GM12878 (cell line): ENCODE measurements around the gene PIGB. TPM values are rescaled to one million over a fixed set of nuclear protein-coding genes. Genes with fewer than 3 reads are reported as not detected.

Experiments used
- BACH1 ChIP-seq: fragments of 450-650 bp; IDR thresholded peaks from 2 replicates; pipeline ENCODE4 v1.6.1; 2017; ENCODE audit warnings: mild to moderate bottlenecking, borderline replicate concordance
- CREB1 ChIP-seq: IDR thresholded peaks from 2 replicates; pipeline ENCODE4 v1.6.1; 2012; ENCODE audit warnings: low read depth, mild to moderate bottlenecking, inconsistent platforms
- GABPA ChIP-seq: IDR thresholded peaks from 2 replicates; pipeline ENCODE4 v1.6.1; 2014; ENCODE audit warnings: antibody characterized with exemption, low read depth, mild to moderate bottlenecking, inconsistent platforms
- IKZF1 ChIP-seq: fragments of 450-650 bp; conservative IDR thresholded peaks from 2 replicates; pipeline ENCODE4 v1.6.1; 2017; ENCODE audit warnings: antibody characterized with exemption, mild to moderate bottlenecking
- IRF4 ChIP-seq: IDR thresholded peaks from 2 replicates; pipeline ENCODE4 v1.6.1; 2011; ENCODE audit warnings: low read depth, low read length
- JUND ChIP-seq: IDR thresholded peaks from 2 replicates; pipeline ENCODE4 v1.6.1; 2012; ENCODE audit warnings: low read depth, mild to moderate bottlenecking, low read length, improper control_type of control experiment, moderate library complexity
- NR2C2 ChIP-seq: IDR thresholded peaks from 2 replicates; pipeline ENCODE4 v1.6.1; 2011; ENCODE audit warnings: borderline replicate concordance, low read depth; ENCODE audit not compliant: control insufficient read depth, insufficient read length
- POLR2AphosphoS5 ChIP-seq: IDR thresholded peaks from 2 replicates; pipeline ENCODE4 v1.6.1; 2011; ENCODE audit warnings: mild to moderate bottlenecking, low read length, inconsistent platforms
- SIX5 ChIP-seq: IDR thresholded peaks from 2 replicates; pipeline ENCODE4 v1.6.1; 2011; ENCODE audit warnings: mild to moderate bottlenecking, low read depth, low read length, moderate library complexity; ENCODE audit not compliant: severe bottlenecking
- SMC3 ChIP-seq: IDR thresholded peaks from 2 replicates; pipeline ENCODE4 v1.6.1; 2011; ENCODE audit warnings: low read length, improper control_type of control experiment, borderline replicate concordance
- STAT1 ChIP-seq: fragments of 450-650 bp; conservative IDR thresholded peaks from 2 replicates; pipeline ENCODE4 v1.6.1; 2014; ENCODE audit warnings: antibody characterized with exemption, mild to moderate bottlenecking
- SUZ12 ChIP-seq: fragments of 200-600 bp; sonication (generic); IDR thresholded peaks from one replicate; pipeline ENCODE4 v1.6.1; 2018; ENCODE audit warnings: antibody characterized with exemption, mild to moderate bottlenecking; ENCODE audit not compliant: unreplicated experiment
- TCF12 ChIP-seq: IDR thresholded peaks from 2 replicates; pipeline ENCODE4 v1.6.1; 2011; ENCODE audit warnings: low read depth, mild to moderate bottlenecking, low read length
- ZNF207 ChIP-seq: fragments of 450-650 bp; IDR thresholded peaks from 2 replicates; pipeline ENCODE4 v1.6.1; 2014; ENCODE audit warnings: antibody characterized with exemption, mild to moderate bottlenecking, borderline replicate concordance
- ZNF384 ChIP-seq: IDR thresholded peaks from 2 replicates; pipeline ENCODE4 v1.6.1; 2012; ENCODE audit warnings: low read depth, mild to moderate bottlenecking, low read length, improper control_type of control experiment, borderline replicate concordance
- polyA plus RNA-seq, 11 experiments: library from polyadenylated mRNA; depleted of rRNA in 4 of 11; unstranded in 6 of 11; stranded (reverse) in 5 of 11; fragments of >200 nt; fragmentation: Nextera tagmentation in 4 of 11; fragmentation: Illumina TruSeq in 1 of 11; extraction: Ambion mirVana in 4 of 11; extraction: Trizol in 1 of 11; gene quantifications; 1 replicate in 1 of 11; 2 replicates in 10 of 11; pipeline versions ENCODE4 v1.2.1 to v1.2.3, GENCODE V29; 2011 to 2016; ENCODE audit warnings: inconsistent platforms in 2 of 11, missing spikeins in 2 of 11, low read depth in 1 of 11
- total RNA-seq, 4 experiments: library from RNA; depleted of rRNA in 3 of 4; stranded (reverse); fragments of >200 nt in 3 of 4; fragmentation: Illumina TruSeq in 1 of 4; extraction: Trizol in 1 of 4; gene quantifications; 2 replicates each; pipeline versions ENCODE4 v1.2.1 to v1.2.3, GENCODE V29; 2013 to 2021
- TF ChIP-seq, protein P1 (sequence below): fragments of 450-650 bp; IDR thresholded peaks from 2 replicates; pipeline ENCODE4 v1.6.1; 2018; ENCODE audit warnings: mild to moderate bottlenecking, low read depth, moderate library complexity; ENCODE audit not compliant: partially characterized antibody
- TF ChIP-seq, protein P2 (sequence below): fragments of 450-650 bp; IDR thresholded peaks from 2 replicates; pipeline ENCODE4 v1.6.1; 2017; ENCODE audit warnings: mild to moderate bottlenecking, moderate library complexity
- TF ChIP-seq, protein P3 (sequence below), 3 experiments: IDR thresholded peaks in 2 of 3; conservative IDR thresholded peaks in 1 of 3; 2 replicates each; pipeline ENCODE4 v1.5.1; 2011; ENCODE audit warnings: low read depth in 3 of 3, low read length in 3 of 3, mild to moderate bottlenecking in 3 of 3, control low read depth in 2 of 3, moderate library complexity in 2 of 3, inconsistent platforms in 1 of 3, mixed read lengths in 1 of 3; ENCODE audit not compliant: control insufficient read depth in 2 of 3, insufficient read depth in 1 of 3; ENCODE audit errors: extremely low read depth in 1 of 3
- TF ChIP-seq, protein P4 (sequence below): fragments of 450-650 bp; IDR thresholded peaks from 2 replicates; pipeline ENCODE4 v1.6.1; 2016; ENCODE audit warnings: mild to moderate bottlenecking

The PIGB gene
- total and polyA plus RNA-seq, 10 of the 15 experiments (the other 5 are each of a cell fraction or from before 2014, with no cell fraction given) = 17.9 to 46.0 (median 25.2) TPM

DNA sequence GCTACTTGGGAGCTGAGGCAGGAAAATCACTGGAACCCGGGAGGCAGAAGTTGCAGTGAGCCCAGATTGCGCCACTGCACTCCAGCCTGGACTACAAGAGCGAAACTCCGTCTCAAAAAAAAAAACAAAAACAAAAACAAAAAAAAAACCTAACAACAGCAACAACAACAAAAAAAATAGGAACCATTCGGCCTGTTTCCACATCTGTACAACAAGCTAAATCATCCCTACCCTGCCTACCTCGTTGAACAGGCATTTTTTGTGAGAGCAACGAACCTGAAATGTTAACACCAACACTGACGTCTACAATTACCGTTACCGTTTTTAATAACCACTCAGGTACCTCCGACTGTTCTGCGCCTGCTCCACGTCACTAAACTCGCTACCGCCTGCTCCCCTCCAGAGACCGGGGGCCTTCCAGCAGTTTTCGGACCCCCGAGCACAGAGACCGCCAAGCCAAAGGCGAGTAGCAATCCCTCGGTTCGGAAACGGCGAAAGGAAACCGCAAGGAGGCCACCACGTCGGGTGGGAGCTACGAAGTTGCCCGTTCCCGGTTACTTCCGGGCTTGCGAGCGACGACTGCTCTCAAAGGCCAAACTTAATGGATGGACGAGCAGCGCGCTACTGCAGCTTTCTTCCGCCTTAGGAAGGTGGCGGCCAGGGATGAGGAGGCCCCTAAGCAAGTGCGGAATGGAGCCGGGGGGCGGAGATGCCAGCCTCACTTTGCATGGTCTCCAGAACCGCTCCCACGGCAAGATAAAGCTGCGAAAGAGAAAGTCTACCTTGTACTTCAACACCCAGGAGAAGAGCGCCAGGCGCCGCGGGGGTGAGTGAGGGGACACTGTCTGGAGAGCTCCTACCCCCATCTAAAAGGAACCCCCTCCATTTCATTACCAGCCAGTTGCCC lies at the start of gene PIGB, which contains the start of gene PIGBOS1 (continued):
- TF ChIP-seq, protein P1, sequence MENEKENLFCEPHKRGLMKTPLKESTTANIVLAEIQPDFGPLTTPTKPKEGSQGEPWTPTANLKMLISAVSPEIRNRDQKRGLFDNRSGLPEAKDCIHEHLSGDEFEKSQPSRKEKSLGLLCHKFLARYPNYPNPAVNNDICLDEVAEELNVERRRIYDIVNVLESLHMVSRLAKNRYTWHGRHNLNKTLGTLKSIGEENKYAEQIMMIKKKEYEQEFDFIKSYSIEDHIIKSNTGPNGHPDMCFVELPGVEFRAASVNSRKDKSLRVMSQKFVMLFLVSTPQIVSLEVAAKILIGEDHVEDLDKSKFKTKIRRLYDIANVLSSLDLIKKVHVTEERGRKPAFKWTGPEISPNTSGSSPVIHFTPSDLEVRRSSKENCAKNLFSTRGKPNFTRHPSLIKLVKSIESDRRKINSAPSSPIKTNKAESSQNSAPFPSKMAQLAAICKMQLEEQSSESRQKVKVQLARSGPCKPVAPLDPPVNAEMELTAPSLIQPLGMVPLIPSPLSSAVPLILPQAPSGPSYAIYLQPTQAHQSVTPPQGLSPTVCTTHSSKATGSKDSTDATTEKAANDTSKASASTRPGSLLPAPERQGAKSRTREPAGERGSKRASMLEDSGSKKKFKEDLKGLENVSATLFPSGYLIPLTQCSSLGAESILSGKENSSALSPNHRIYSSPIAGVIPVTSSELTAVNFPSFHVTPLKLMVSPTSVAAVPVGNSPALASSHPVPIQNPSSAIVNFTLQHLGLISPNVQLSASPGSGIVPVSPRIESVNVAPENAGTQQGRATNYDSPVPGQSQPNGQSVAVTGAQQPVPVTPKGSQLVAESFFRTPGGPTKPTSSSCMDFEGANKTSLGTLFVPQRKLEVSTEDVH = no peak
- TF ChIP-seq, protein P2, sequence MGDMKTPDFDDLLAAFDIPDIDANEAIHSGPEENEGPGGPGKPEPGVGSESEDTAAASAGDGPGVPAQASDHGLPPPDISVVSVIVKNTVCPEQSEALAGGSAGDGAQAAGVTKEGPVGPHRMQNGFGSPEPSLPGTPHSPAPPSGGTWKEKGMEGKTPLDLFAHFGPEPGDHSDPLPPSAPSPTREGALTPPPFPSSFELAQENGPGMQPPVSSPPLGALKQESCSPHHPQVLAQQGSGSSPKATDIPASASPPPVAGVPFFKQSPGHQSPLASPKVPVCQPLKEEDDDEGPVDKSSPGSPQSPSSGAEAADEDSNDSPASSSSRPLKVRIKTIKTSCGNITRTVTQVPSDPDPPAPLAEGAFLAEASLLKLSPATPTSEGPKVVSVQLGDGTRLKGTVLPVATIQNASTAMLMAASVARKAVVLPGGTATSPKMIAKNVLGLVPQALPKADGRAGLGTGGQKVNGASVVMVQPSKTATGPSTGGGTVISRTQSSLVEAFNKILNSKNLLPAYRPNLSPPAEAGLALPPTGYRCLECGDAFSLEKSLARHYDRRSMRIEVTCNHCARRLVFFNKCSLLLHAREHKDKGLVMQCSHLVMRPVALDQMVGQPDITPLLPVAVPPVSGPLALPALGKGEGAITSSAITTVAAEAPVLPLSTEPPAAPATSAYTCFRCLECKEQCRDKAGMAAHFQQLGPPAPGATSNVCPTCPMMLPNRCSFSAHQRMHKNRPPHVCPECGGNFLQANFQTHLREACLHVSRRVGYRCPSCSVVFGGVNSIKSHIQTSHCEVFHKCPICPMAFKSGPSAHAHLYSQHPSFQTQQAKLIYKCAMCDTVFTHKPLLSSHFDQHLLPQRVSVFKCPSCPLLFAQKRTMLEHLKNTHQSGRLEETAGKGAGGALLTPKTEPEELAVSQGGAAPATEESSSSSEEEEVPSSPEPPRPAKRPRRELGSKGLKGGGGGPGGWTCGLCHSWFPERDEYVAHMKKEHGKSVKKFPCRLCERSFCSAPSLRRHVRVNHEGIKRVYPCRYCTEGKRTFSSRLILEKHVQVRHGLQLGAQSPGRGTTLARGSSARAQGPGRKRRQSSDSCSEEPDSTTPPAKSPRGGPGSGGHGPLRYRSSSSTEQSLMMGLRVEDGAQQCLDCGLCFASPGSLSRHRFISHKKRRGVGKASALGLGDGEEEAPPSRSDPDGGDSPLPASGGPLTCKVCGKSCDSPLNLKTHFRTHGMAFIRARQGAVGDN = peak; percentile 80
- no peak for TF ChIP-seq SUZ12
- TF ChIP-seq GABPA = peak; percentile 59
- TF ChIP-seq NR2C2 = no peak
- TF ChIP-seq, protein P3, sequence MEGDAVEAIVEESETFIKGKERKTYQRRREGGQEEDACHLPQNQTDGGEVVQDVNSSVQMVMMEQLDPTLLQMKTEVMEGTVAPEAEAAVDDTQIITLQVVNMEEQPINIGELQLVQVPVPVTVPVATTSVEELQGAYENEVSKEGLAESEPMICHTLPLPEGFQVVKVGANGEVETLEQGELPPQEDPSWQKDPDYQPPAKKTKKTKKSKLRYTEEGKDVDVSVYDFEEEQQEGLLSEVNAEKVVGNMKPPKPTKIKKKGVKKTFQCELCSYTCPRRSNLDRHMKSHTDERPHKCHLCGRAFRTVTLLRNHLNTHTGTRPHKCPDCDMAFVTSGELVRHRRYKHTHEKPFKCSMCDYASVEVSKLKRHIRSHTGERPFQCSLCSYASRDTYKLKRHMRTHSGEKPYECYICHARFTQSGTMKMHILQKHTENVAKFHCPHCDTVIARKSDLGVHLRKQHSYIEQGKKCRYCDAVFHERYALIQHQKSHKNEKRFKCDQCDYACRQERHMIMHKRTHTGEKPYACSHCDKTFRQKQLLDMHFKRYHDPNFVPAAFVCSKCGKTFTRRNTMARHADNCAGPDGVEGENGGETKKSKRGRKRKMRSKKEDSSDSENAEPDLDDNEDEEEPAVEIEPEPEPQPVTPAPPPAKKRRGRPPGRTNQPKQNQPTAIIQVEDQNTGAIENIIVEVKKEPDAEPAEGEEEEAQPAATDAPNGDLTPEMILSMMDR (IDR thresholded peaks at IDR 0.05 in 2 of 3, conservative IDR thresholded peaks at IDR 0.05 in 1 of 3; ENCODE audit: control insufficient read depth in 2 of 3, extremely low read depth in 1 of 3, insufficient read depth in 1 of 3, low read depth in 3 of 3, low read length in 3 of 3) = no peak
- TF ChIP-seq JUND = no peak
- TF ChIP-seq BACH1 = peak; percentile 84; the same call in 1 of the 2 replicates
- TF ChIP-seq SMC3 = no peak
- TF ChIP-seq ZNF384 = 0 out of 2 replicates have a peak, but pooled peaks have one; percentile 33
- peak; percentile 44; the same call in 1 of the 2 replicates for TF ChIP-seq IRF4
- 0 out of 2 replicates have a peak, but pooled peaks have one; percentile 25 for TF ChIP-seq TCF12
- TF ChIP-seq ZNF207 = peak; percentile 93; the same call in 1 of the 2 replicates
- peak; percentile 94 for TF ChIP-seq IKZF1
- TF ChIP-seq POLR2AphosphoS5 = peak; percentile 96
- TF ChIP-seq CREB1 = peak; percentile 87
- TF ChIP-seq, protein P4, sequence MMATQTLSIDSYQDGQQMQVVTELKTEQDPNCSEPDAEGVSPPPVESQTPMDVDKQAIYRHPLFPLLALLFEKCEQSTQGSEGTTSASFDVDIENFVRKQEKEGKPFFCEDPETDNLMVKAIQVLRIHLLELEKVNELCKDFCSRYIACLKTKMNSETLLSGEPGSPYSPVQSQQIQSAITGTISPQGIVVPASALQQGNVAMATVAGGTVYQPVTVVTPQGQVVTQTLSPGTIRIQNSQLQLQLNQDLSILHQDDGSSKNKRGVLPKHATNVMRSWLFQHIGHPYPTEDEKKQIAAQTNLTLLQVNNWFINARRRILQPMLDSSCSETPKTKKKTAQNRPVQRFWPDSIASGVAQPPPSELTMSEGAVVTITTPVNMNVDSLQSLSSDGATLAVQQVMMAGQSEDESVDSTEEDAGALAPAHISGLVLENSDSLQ = 0 out of 2 replicates have a peak, but pooled peaks have one; percentile 10
- peak; percentile 44; the same call in 1 of the 2 replicates for TF ChIP-seq STAT1
- peak; percentile 23 for TF ChIP-seq SIX5
